ENCODE results near the gene NIPAL3.

Gene NIPAL3

GRCh38 chr1:24391882-24392603, 23.6 kb upstream of the NIPAL3 start:
- DNase-seq, result peak; percentile 46

DNA sequence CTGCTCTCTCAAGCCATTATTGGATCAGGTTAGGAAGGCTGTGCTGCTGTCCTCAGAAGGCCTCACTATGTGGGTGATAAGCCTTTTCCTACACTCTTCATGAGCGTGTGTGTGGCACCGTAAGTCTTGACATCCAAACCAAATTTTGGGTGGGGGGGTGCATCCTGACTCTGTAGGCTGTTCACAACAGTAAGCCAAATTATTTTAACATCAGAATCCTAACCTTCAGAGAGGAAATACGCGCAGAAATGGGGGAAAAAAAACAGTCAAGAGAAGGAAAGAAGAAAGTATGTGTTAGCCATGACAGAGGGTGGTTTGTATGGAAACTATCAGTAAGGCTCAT, 23.0 kb upstream of the NIPAL3 start:
- no peak for DNase-seq

DNA sequence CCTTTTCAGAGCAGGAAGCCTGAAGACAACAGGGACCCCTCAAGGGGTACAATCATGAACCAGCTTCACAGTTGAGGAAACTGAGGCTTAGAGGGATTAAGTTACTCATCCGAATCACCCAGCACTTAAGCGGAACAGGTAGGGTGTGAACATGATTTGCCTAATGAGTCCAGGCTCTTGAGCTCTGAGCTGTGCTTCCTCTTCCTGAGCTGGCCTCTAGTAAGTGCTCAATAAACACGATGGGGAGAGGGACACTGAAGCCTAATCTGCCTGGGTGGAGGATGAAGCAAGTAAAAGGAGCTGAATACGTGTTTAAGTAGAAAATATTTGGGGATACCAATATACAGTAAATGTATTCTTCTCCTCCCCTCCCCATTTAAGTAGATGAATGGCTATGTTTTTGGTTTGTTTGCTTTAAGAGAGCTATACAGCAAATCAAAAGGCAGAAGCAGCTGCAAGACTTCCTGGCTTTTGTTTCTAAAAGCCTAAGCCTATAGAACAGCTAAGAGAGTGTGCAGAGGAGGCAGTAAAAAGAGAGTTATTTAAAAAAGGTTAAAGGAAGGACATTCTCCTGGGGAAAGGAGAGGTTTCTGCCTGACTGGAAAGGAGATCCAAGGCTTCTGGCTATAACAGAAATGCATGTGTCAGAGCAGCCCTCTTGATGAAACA, 22.5 kb upstream of the NIPAL3 start:
- DNase-seq, result no peak

DNA sequence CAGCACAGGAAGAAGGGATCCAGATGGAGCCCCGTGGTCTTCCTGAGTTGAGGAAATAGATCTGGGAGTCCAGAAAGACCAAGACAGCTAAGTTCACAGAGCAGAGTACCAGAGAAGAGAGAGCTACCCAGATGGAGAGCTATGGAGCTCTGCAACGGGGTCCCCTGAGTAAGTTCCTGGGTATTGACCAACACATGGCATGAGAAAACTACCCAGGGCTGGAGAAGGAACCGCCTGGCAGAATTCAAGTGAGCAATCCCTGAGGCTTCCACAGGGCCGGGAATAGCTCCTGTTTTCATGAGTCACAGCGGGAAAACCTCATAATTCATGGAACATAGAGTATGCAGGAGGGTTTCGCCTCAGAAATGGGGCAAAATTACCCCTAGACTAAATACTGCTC, 21.7 kb upstream of the NIPAL3 start:
- no peak for DNase-seq

GRCh38 chr1:24400065-24400464, 15.5 kb upstream of the NIPAL3 start:
- no peak for DNase-seq

GRCh38 chr1:24403806-24404205, 11.8 kb upstream of the NIPAL3 start:
- no peak for DNase-seq

DNA sequence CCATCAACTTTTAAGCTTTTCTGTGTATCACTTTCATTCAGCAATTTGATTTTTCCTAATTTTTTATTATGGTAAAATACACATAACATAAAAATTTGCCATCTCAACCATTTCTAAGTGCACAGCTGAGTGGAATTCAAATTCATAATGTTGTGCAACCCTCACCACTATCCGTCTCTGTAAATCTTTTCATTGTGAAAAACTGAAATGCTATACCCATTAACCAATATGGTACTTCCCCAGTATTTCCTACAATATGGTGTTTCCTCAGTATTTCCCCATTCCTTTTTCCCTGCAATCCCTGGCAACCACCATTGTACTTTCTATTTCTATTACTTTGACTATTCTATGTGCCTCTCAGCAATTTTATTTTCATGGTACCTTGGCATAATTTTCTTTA, 8.8 kb upstream of the NIPAL3 start:
- no peak for DNase-seq

GRCh38 chr1:24409535-24409934, 6.1 kb upstream of the NIPAL3 start:
- DNase-seq, result no peak

DNA sequence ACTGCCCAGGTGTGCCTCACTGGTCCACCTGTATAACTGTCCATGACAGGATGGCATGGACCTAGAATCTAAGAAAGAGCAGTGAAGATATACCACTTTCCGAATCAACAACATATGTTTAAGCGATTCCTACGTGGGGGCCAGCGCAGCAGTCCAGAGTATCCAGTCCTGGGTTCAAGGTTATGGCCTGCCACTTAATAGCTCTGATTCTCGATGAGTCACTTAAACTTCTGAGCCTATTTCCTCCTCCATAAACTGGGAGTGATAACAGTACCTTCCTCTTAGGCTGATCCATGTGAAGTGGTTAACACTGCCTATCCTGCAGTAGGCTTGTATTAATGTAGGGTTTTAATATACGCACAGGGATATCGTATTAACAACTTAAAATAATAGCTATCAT, 4.9 kb upstream of the NIPAL3 start:
- no peak for DNase-seq

DNA sequence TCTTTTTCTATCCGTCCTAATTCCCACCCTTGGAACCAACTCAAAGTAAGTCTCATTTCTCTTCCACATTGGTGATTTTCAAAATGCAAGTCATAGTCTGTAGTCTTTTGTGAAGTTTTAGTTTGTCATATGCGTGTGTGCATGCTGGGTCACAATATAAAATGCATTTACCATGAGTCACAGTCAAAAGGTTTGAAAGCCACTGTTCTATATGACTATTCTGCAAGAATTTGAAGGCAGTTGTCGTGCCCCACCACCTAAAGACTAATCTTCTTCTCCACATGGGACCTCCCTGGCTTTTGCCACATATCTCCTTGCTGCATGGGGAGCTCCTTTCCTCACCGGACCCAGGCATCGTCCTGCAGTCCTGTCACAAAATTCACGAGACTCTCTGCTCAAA, 3.6 kb upstream of the NIPAL3 start:
- no peak for DNase-seq

DNA sequence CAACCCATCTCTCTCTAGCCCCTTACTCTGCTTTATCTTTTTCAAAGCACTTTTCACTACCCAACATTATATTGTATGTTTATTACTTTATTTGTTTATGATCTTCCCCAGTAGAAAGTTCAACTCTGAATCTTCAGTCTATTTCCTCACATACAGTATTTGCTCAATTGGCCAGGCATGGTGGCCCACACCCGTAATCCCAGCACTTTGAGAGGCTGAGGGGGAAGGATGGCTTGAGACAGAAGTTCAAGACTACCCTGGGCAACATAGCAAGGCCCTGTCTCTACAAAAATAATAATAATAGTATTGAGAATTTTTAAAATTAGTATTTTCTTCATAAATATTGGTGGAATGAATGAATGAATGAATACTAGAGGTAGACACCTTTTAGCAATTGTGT, 3.2 kb upstream of the NIPAL3 start:
- DNase-seq, result no peak

GRCh38 chr1:24413350-24414163, 2.0 kb upstream of the NIPAL3 start, which contains the start of gene STPG1:
Gene STPG1, minus strand, starts transcription at chr1:24413782. Its CDS starts 12,394 bp downstream, at chr1:24401388.
- peak; percentile 68 for DNase-seq

DNA sequence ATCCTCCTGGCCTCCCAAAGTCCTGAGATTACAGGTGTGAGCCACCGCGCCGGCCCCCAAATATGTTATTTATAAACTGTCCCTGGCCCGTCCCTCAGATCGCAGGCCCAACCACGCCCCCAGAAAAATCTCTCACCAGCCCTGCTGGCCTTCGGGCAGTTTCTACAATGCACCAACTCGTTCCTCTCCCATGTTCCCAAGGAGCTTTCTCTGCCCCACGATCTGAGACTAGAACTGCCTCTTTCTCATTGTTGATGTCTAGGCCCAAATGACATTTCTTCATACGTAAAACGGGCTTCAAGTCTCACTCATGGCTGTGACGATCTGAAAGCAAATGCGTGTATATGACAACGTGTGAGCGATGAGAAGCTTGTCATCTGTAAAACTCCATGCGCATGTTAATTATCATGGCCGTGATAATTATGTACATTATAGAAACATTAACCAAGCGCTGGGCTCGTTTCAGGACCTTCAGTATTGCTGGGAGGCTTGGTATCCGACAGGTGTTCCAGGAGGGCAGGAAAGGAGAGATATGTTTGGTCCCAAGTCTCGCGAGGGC, 748 bp upstream of the NIPAL3 start:
- no peak for DNase-seq

DNA sequence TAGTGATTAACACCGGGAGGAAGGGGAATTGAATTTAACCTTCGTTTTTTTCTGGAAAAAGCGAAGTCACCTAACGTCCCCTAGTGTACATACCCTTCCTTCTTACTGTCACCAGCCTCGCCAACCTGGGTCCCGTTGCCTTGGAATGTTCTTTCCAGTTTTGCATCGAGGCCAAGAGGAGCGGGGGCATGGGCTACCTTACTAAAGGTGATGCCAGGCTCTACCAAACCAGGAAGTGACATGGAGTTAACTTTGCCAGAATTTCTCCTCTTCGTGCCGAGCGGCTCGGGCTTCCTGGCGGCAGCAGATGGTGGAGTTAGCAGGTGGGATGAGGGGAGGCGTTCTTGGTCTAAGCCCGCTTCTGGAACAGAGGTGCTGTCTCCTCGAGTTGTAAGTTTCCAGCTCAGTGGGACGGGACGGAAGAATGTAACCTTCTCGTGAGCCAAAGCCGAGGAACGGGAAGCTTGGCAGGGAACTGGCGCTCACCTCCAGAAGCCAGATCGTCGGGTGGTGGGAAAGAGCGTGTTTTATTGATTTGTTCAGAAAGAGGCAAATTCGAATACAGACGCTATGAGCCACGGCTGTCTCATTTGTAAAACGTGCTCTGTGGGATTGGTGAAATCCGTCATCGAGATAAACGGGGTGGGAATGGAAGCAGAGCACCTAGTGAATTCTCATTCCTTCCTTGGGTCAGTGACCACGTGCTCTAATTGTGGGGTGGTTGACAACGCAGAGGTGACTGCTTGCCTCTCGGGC, 486 bp downstream of the NIPAL3 start:
- DNase-seq, result no peak

DNA sequence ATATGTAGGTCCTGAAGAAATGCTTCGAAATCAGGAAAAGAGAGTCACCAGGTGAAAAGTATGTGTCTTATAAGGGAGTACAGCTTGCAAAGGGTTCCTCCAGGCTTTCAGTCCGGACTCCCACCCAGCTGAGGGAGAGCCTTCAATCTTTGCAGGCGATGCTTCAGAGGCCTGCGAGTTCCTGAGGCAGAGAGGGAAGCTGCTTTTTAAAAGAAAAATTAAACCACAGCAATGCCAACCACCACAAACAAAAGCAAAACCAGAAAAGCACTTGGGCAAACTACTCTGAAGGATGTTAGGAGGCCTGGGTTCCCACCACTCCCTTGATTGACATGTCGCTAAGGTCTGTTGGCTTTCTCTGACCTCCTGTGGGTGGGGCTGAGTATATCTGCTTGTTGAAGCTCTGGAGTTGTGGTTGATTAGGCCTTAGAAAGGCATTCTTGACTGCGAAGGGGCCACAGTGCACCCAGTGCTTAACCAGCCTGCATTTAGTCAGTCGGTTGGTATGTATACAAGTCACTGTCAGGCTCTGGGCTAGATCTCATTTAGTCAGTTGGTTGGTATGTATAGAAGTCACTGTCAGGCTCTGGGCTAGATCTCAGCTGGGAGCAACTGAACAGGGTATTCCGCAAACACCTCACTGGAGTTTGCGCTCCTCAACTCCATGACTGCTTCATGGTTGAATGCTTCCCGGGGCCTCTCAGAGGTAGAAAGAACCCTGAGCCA, 1.2 kb downstream of the NIPAL3 start:
- DNase-seq, result no peak

DNA sequence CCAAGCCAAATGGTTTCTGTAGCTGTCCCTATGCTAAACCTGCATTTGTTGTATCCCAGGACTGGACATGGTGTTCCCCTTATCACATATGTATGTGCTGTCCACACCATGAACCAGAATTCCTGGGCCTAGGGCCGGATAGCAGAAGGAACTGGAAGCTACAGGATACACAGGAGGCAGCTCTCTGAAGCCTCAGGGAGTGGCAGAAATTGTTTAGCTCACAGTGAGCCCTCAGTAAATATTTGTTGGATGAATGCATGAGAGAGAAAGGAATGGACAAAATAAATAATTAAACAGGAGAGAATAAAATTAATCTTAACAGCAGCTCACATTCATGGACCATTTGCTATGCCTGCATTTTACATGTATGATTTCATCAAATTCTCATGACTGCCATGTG, 2.1 kb downstream of the NIPAL3 start:
- DNase-seq, result no peak

- no peak for DNase-seq
Measured at GRCh38 chr1:24418898-24419628, 3.5 kb downstream of the NIPAL3 start.

DNA sequence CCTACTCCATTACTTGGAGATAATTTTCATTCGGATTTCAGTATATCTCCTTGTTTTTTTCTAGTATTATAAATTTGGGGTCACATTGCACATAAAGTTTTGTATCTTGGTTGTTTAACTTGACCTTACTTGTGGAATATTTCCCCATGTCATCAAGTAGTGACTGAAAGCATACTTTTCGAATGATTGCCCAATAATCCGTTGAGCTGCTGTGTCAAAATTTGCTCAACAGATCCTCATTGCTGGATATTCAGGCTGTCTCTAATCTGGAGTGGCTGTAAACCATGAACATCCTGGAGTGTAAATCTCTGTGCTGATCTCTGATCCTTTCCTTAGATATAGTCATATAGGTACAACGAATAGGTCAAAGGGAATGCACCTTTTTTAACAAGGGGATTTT, 4.9 kb downstream of the NIPAL3 start:
- no peak for DNase-seq

GRCh38 chr1:24421502-24421901, 5.9 kb downstream of the NIPAL3 start:
- DNase-seq, result no peak

- DNase-seq, result no peak
Measured at GRCh38 chr1:24424207-24424606, 8.6 kb downstream of the NIPAL3 start.

GRCh38 chr1:24424990-24425389, 9.4 kb downstream of the NIPAL3 start:
- no peak for DNase-seq

Data from activated T-cell treated with anti-CD3 and anti-CD28 coated beads for 4 hours (primary cell).